Iris pigment epithelial cell (primary cell): ENCODE data around the gene ADCK2.
"Not testable (repeated sequence)": the region's sequence is repeated elsewhere in the genome, so short reads cannot be mapped to it uniquely, and the experiment has no call there.

Experiments
- DNase-seq: peaks from one replicate; pipeline ENCODE4 v3.0.0-alpha.2; 2011; ENCODE audit warnings: low read depth

Gene ADCK2

DNA sequence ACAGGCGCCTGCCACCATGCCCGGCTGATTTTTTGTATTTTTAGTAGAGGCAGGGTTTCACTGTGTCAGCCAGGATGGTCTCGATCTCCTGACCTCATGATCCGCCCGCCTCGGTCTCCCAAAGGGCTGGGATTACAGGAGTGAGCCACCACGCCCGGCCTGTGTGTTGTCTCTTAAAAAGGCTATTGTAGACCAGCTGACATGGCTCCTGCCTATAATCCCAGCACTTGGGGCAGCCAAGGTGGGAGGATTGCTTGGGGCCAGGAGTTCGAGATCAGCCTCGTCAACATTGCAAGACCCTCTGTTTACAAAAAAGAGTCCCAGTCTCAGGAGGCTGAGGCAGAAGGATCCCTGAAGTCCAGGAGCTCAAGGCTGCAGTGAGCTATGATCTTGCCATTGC lies 21.1 kb downstream of the ADCK2 start:
- not testable (repeated sequence) for DNase-seq

DNA sequence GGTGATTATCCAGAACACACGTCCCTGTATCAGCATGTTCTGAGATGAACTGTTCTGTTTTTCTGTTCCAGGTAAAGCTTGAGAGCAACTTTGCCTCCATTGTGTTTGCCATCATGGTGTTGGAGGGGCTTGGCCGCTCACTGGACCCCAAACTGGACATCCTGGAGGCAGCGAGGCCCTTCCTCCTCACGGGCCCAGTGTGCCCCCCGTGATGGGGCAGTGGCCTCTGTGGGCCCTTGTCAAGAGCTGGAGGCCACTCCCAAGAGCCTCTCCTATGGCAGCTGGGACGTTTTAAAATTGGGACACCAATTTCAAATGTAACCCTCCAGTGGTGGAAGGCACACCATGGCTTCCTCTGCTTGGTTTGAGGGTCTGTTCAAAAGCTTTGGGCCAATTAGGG lies 21.8 kb downstream of the ADCK2 start:
- DNase-seq = no peak

GRCh38 chr7:140695381-140695780 lies 22.6 kb downstream of the ADCK2 start:
- DNase-seq = no peak

- DNase-seq = peak; percentile 95
Measured at GRCh38 chr7:140696024-140696679, 23.4 kb downstream of the ADCK2 start.

GRCh38 chr7:140696680-140697446 lies 24.1 kb downstream of the ADCK2 start, which contains the start of gene NDUFB2:
Gene NDUFB2, plus strand, starts transcription at chr7:140696708. Its CDS starts 37 bp downstream, at chr7:140696745.
- DNase-seq = peak; percentile 80

DNA sequence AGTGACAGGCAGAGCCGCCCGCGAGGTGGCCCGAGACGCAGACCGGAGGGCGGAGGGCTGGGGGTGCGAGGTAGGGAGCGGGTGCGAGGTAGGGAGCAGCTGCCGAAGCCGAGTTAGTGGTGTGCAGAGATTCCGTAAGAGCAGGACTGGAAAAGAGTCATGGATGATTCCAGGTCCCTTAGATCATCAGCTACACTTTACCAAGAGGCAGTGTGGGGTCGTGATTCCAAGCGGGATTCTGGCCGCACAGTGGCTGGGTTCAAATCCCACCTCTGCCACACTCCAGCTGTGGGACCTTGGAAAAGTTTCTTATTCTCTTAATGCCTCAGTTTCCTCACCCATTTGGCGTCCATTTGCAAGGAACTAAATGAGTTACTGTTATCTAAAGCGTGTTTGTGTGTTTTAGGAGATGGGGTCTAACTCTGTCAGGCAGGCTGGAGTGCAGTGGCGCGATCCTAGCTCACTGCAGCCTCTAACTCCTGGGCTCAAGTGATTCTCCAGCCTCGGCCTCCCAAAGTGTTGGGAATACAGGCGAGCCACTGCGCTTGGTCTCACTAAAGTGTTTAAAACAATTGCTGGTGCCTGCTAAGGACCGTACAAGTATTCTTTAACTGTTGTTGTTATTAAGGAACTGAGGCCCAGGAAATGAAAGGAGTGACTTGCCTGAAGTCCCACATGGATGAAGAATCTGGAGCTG lies 24.9 kb downstream of the ADCK2 start:
- DNase-seq = peak; percentile 54

DNA sequence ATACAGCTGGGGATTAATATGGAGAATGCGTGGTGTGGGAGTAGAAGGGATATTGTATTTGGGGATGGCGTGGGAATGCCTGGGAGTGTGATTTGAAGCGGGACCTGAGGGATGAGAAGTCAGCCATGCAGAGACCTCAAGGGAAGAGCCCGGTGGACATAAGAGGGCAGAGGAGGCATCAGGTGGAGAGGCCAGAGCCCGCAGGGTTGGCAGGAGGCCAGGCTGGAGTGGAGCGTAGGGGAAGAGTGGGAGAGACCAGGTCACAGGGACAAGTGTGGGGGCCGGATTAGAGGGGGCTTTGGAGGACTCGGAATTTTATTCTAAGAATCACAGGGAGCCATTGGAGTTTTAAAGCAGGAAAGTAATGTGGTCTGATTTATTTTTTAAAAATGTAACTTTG lies 25.7 kb downstream of the ADCK2 start:
- no peak for DNase-seq

- DNase-seq = peak; percentile 6
Measured at GRCh38 chr7:140702774-140703173, 30.0 kb downstream of the ADCK2 start.

- no peak for DNase-seq
Measured at GRCh38 chr7:140704205-140704604, 31.5 kb downstream of the ADCK2 start.

DNA sequence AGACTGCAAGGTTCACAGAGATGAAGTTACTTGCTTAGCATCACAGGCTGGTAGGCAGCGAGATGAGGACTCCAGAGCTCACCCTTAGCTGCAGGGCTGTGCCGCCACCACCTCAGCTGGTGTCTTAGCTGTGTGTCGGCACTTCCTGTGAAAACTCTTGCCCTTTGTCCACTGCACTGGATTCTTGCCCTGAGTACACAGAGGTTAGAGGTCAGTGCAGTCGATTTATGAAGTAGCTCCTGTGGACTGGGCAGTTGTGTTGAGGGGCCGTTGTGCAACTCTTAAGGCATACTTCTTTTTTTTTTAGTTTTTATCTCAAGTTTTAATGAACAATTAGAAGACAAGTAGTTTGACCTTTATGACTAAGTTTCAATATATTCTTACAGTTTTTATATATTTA lies 34.4 kb downstream of the ADCK2 start:
- DNase-seq = no peak

- not testable (repeated sequence) for DNase-seq
Measured at GRCh38 chr7:140708764-140709163, 36.0 kb downstream of the ADCK2 start.

GRCh38 chr7:140712392-140712791 lies 39.6 kb downstream of the ADCK2 start:
- DNase-seq = not testable (repeated sequence)

DNA sequence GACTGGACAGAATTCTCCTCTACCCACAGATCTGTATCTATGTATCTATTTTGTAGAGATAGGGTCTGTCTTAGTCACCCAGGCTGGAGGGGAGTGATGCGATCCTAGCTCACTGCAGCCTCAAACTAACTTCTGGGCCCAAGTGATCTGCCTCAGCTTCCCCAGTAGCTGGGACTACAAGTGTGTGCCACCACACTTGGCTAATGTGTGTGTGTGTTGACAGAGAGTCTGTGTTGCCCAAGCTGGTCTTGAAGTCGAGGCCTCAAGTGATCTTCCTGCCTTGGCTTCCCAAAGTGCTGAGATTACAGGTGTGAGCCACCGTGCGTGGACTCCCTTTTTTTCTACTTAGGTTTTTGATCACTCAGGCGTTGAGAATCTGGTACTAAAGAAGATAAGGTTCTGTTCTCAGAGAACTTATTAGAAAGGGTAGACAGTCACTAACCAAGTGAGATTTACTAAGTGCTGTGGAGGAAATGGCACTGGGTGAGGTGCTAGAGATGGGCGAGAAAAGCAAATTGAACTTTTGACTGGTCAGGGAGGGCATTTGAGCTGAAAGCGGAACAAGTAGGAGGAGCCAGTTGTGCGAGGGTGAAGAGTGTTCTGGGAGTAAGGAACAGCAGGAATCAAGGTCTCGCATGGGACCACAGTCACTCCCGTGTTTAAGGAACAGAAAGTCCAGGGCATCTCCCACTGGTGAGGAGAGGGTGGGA lies 41.7 kb downstream of the ADCK2 start:
- no peak for DNase-seq

DNA sequence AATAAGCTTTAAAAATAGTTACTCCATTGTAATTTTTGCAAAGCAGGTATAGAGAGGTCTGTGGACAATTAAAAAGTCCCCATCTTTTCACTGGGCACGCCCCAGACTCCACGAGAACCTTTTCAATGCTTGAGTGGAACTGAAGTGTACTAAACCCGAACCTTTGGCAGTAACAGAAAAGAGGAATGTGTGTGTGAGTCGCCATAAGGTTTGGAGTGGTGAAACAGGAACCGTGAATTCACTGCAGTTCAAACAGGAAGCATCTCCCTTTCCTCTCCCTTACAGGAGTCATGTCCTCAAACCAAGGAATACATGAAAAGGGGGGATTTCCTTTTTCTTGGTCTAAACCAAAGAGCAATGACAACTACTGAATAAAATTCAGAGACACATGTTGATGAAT lies 47.0 kb downstream of the ADCK2 start:
- peak; percentile 43 for DNase-seq

DNA sequence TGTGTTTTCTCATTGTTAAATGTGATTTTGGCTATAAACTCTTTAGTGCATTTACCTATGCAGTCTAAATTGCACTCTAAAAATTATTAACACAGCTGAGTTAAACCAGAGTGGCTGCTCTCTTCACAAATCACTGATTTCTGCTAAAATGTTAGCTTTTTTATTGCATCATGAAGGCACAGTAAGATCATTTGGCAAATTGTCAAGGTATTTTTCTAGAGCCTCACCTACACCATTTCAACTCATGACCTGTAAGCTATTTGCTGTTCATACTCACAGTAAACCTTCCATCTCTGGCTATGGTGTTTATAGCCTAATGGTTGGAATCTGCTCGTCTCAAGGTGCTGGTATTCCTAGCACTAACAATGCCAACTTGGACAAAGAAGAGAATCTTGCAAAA lies 49.5 kb downstream of the ADCK2 start:
- DNase-seq = no peak

DNA sequence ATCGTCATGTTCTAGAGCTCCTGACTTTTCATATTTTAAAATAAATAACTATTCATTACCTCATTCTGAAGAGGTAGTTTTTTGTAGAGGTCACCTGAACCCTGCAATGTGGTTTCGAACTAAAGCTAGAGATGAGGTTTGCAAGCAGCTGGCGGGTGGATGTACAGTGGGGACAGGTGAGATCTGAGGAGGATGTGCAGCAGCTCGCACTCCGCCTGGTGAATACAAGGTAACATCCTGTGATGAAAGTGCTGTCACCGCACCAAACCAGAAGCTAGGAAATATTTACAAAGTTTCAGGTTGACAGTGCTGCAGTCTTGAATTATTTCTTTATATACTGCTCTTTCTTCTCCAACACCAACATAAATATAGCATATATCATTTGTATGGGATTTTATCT lies 50.3 kb downstream of the ADCK2 start:
- no peak for DNase-seq

DNA sequence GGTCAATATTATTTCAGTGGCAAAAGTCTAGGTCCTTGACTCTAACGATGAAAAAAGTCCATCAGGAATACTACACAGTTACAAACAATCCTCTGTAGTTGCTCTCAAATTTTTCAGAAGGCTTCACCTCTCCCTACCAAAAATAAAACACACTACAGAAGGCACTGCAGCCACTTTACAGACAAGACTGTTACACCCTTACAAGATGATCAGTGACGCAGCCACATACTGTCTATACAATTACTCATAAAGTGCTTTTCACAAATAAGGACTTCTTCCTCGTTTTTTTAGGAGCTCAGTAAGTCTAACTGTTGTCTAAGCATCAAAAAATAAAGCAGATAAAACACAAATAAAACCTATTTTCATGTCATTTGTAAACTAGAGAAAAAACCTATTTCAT lies 50.8 kb downstream of the ADCK2 start:
- DNase-seq = no peak

DNA sequence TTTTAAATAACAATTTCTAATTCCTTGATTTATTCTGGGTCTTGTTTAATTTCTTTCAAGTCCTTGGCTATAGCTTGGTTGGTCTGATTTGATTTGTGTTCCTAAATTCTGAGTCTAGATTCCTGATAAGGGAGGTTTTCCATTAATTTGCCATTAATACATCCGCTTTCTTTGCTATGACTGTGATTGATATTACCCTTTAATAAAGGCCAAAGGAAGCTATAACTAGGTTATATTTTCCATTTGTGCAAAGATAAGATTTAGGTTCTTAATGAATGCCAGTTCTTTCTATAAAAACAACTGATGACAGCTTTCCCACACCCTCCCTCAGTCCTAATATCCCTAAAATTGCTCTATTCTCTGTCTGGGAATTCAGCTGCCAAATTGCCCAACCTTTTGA lies 52.0 kb downstream of the ADCK2 start:
- no peak for DNase-seq

DNA sequence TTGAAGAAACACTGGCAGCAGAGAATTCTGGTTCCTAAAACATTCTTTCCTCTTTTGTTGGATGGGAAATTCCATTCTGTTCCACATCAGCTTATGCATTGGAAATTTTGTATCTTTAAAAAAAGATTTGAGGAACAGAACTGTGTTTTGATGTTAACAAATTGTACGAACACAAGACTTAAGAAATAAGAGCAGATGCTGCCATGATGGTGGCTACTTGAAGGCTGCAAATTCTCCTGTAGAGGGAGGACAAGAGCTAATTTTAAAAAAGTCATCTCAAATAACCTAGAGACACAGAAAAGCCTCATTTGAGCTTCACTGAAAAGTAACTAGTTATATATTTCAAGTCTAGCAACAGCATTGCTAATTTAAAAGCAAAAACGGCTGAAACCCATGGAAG lies 53.5 kb downstream of the ADCK2 start:
- DNase-seq = peak; percentile 48

DNA sequence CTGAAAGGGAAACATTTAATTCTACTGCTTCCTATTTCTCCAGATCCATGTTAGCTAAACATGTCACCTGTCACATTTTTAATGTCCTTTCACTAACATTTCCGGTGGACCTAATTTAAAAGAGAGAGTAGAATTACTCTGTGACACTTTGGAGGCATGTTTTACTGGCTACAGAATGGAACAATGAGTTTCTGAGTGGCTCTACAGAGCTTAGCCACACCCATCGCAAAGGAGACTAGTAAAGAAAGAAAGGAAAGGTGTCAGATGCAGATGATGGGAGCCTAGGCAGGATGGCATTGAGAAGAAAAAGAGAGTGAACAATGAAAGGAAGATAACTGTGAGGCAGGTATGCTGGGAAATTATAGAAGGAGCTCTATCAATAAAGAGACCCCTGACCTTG lies 59.7 kb downstream of the ADCK2 start:
- no peak for DNase-seq

- DNase-seq = no peak
Measured at GRCh38 chr7:140734096-140734495, 61.4 kb downstream of the ADCK2 start.

DNA sequence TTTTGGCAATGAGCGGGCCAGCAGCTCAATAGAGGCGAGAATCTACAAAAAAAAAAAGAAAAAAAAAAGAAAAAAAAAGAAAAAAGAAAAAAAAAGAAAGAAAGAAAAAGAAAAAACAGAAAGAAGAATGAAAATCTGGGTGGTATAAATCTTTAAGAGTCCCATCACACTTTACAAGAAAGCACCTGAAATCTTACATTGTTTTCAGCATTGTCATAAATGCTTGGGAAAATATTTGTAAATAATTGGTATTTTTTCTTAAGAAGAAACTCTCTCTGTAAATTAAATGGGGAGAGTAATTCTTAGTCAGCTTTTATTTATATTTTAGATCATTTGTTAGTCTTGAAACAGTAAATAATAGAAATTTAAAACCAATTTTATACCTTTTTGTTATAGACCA lies 62.0 kb downstream of the ADCK2 start:
- DNase-seq = no peak
